H9 (cell line): Measurements from ENCODE around the gene ADO. TPM values are rescaled to one million over a fixed set of nuclear protein-coding genes. Genes with fewer than 3 reads are reported as not detected.

Experiments
- DNase-seq: peaks from one replicate; pipeline ENCODE4 v3.0.0-alpha.2; 2017
- H2AFZ ChIP-seq: one replicate; pipeline ENCODE4 v1.6.1; 2013; ENCODE audit warnings: mild to moderate bottlenecking, low read length, control low read depth, moderate library complexity
- H2AK5ac ChIP-seq: 2 replicates; pipeline ENCODE4 v1.6.1; 2013; ENCODE audit warnings: low read length, control low read depth, mixed read lengths; ENCODE audit not compliant: insufficient read length
- H2BK120ac ChIP-seq: one replicate; pipeline ENCODE4 v1.6.1; 2013; ENCODE audit warnings: low read depth, mild to moderate bottlenecking, low read length, control low read depth, inconsistent platforms; ENCODE audit not compliant: poor library complexity, severe bottlenecking
- H2BK12ac ChIP-seq: 2 replicates; pipeline ENCODE4 v1.6.1; 2013; ENCODE audit warnings: low read length, control low read depth, mixed read lengths, low read depth; ENCODE audit not compliant: insufficient read length
- H2BK15ac ChIP-seq: 2 replicates; pipeline ENCODE4 v1.6.1; 2013; ENCODE audit warnings: low read depth, low read length, control low read depth
- H2BK20ac ChIP-seq: one replicate; pipeline ENCODE4 v1.6.1; 2013; ENCODE audit warnings: low read depth, mild to moderate bottlenecking, low read length, control low read depth, inconsistent platforms; ENCODE audit not compliant: poor library complexity, severe bottlenecking
- H2BK5ac ChIP-seq: 2 replicates; pipeline ENCODE4 v1.6.1; 2013; ENCODE audit warnings: low read length, control low read depth, mixed read lengths; ENCODE audit not compliant: insufficient read length
- H3K14ac ChIP-seq: 2 replicates; pipeline ENCODE4 v1.6.1; 2013; ENCODE audit warnings: low read length, control low read depth; ENCODE audit not compliant: insufficient read depth
- H3K18ac ChIP-seq: 2 replicates; pipeline ENCODE4 v1.6.1; 2013; ENCODE audit warnings: low read depth, mild to moderate bottlenecking, mixed read lengths, low read length, control low read depth; ENCODE audit not compliant: insufficient read length
- H3K23ac ChIP-seq: 2 replicates; pipeline ENCODE4 v1.6.1; 2013; ENCODE audit warnings: low read length, control low read depth, mixed read lengths, low read depth; ENCODE audit not compliant: insufficient read length
- H3K23me2 ChIP-seq: 2 replicates; pipeline ENCODE4 v1.6.1; 2013; ENCODE audit warnings: low read depth, mild to moderate bottlenecking, mixed read lengths, low read length, control low read depth; ENCODE audit not compliant: insufficient read length, poor library complexity, severe bottlenecking
- H3K27ac ChIP-seq: 2 replicates; pipeline ENCODE4 v1.5.1; 2013; ENCODE audit warnings: low read length, control low read depth, mixed read lengths, low read depth; ENCODE audit not compliant: insufficient read length
- H3K27me3 ChIP-seq: 2 replicates; pipeline ENCODE4 v1.6.1; 2013; ENCODE audit warnings: low read length, control low read depth, inconsistent platforms; ENCODE audit not compliant: insufficient read depth
- H3K4ac ChIP-seq: 2 replicates; pipeline ENCODE4 v1.6.1; 2013; ENCODE audit warnings: low read depth, mild to moderate bottlenecking, control low read depth, inconsistent platforms, low read length, moderate library complexity
- H3K4me1 ChIP-seq: 2 replicates; pipeline ENCODE4 v1.6.1; 2013; ENCODE audit warnings: low read length, control low read depth, inconsistent platforms; ENCODE audit not compliant: insufficient read depth
- H3K4me2 ChIP-seq: 2 replicates; pipeline ENCODE4 v1.6.1; 2013; ENCODE audit warnings: low read length, control low read depth, mixed read lengths; ENCODE audit not compliant: insufficient read length, insufficient read depth
- H3K56ac ChIP-seq: 2 replicates; pipeline ENCODE4 v1.6.1; 2013; ENCODE audit warnings: low read depth, mild to moderate bottlenecking, mixed read lengths, low read length, control low read depth; ENCODE audit not compliant: insufficient read length
- H3K79me1 ChIP-seq: 2 replicates; pipeline ENCODE4 v1.6.1; 2013; ENCODE audit warnings: low read depth, mild to moderate bottlenecking, moderate library complexity, low read length, control low read depth, inconsistent platforms; ENCODE audit not compliant: insufficient read depth, poor library complexity, severe bottlenecking
- H3K79me2 ChIP-seq: 2 replicates; pipeline ENCODE4 v1.6.1; 2013; ENCODE audit warnings: low read length, control low read depth, inconsistent platforms; ENCODE audit not compliant: insufficient read depth
- H3K9ac ChIP-seq: 2 replicates; pipeline ENCODE4 v1.6.1; 2013; ENCODE audit warnings: low read length, control low read depth, mixed read lengths; ENCODE audit not compliant: insufficient read length; ENCODE audit errors: extremely low read depth
- H3K9me3 ChIP-seq: one replicate; pipeline ENCODE4 v1.6.1; 2013; ENCODE audit warnings: low read depth, low read length, inconsistent platforms; ENCODE audit not compliant: control insufficient read depth
- H3T11ph ChIP-seq: one replicate; pipeline ENCODE4 v1.6.1; 2013; ENCODE audit warnings: mild to moderate bottlenecking, low read length, control low read depth, inconsistent platforms
- H4K20me1 ChIP-seq: one replicate; pipeline ENCODE4 v1.6.1; 2013; ENCODE audit not compliant: control insufficient read depth, insufficient read length, insufficient read depth
- H4K5ac ChIP-seq: 2 replicates; pipeline ENCODE4 v1.6.1; 2013; ENCODE audit warnings: low read depth, mild to moderate bottlenecking, mixed read lengths, low read length, control low read depth; ENCODE audit not compliant: insufficient read length
- H4K8ac ChIP-seq: replicated peaks from 2 replicates; pipeline ENCODE4 v1.6.1; 2013; ENCODE audit warnings: low read length, control low read depth, mixed read lengths, low read depth; ENCODE audit not compliant: insufficient read length
- H4K91ac ChIP-seq: 2 replicates; pipeline ENCODE4 v1.6.1; 2013; ENCODE audit warnings: low read depth, mild to moderate bottlenecking, moderate library complexity, mixed read lengths, low read length, control low read depth; ENCODE audit not compliant: insufficient read length
- H3K27ac Mint-ChIP-seq, 3 experiments: 2 replicates in 2 of 3; 3 replicates in 1 of 3; pipeline ENCODE4 v1.8.0; 2020 to 2021; ENCODE audit warnings: mixed read lengths in 3 of 3, mild to moderate bottlenecking in 1 of 3, moderate library complexity in 1 of 3
- H3K27me3 Mint-ChIP-seq: 2 replicates; pipeline ENCODE4 v1.8.0; 2021; ENCODE audit warnings: low read depth, mild to moderate bottlenecking, moderate library complexity, mixed read lengths
- H3K36me3 Mint-ChIP-seq, 3 experiments: 2 replicates in 2 of 3; 3 replicates in 1 of 3; pipeline ENCODE4 v1.8.0; 2020 to 2021; ENCODE audit warnings: low read depth in 3 of 3, mixed read lengths in 3 of 3; ENCODE audit not compliant: insufficient read depth in 1 of 3
- H3K4me1 Mint-ChIP-seq, 2 experiments: 2 replicates each; pipeline ENCODE4 v1.8.0; 2020; ENCODE audit warnings: mixed read lengths in 2 of 2
- H3K4me3 Mint-ChIP-seq, 2 experiments: 2 replicates in 1 of 2; 3 replicates in 1 of 2; pipeline ENCODE4 v1.8.0; 2020 to 2021; ENCODE audit warnings: mild to moderate bottlenecking in 2 of 2, mixed read lengths in 2 of 2, moderate library complexity in 1 of 2
- H3K9me3 Mint-ChIP-seq, 2 experiments: 2 replicates in 1 of 2; 3 replicates in 1 of 2; pipeline ENCODE4 v1.8.0; 2020; ENCODE audit warnings: mild to moderate bottlenecking in 2 of 2, mixed read lengths in 2 of 2, moderate library complexity in 1 of 2
- WGBS: extraction: QIAGEN DNeasy Blood & Tissue Kit; methylation state at CpG from one replicate; pipeline ENCODE4 v1.1.7; 2013; ENCODE audit warnings: missing lambda C conversion rate, low lambda C conversion rate, mixed read lengths; ENCODE audit not compliant: insufficient read length; ENCODE audit errors: extremely low coverage; 5-methylcytosine and 5-hydroxymethylcytosine counted together
- total RNA-seq: library from RNA; stranded (reverse); gene quantifications from 2 replicates; pipeline ENCODE4 v1.2.1, GENCODE V29; 2021
- TF ChIP-seq, protein P1 (sequence below): fragments of 200-600 bp; sonication (generic); conservative IDR thresholded peaks from 3 replicates; pipeline ENCODE4 v1.8.0; 2021; ENCODE audit warnings: antibody characterized with exemption, mild to moderate bottlenecking

ADO gene
- total RNA-seq, 1 experiment from 2014 or later = 31.6 TPM

DNA sequence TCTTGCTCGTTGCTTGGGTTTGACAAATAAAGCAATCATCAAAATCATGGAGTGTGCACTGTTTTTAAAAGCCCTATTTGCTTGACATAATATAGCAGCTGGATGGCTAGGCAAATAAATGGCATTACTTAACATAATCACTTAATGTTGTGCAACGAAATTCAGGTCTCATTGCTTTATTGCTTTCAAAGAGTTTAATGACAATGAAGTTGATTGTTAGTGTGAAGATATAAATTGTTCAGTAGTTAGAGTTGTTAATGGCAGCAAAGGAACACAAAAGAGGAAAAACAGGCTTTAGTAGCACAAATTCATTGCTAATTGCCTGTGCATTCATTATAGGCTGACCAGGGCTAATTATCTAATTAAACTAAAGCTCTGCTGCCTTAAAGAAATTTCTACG is 7.6 kb upstream of the ADO start:
- H2BK5ac ChIP-seq = no peak overlapping the region
- no peaks in the 10 kb centered on the region for H3K79me1 ChIP-seq
- no peaks in the 10 kb centered on the region for H3K27me3 ChIP-seq
- no peak overlapping the region for H2BK120ac ChIP-seq
- no peak overlapping the region for H2AFZ ChIP-seq
- H3K4me1 Mint-ChIP-seq = peaks cover 15 to 19% of the 10 kb centered on the region in 2 experiments
- no peak overlapping the region for H3K18ac ChIP-seq
- H4K5ac ChIP-seq = no peak overlapping the region
- H3K27ac Mint-ChIP-seq = no peak overlapping the region
- H3K79me2 ChIP-seq = no peaks in the 10 kb centered on the region
- DNase-seq = no peak
- H4K20me1 ChIP-seq = no peaks in the 10 kb centered on the region
- H3K23ac ChIP-seq = no peak overlapping the region
- H2BK15ac ChIP-seq = no peak overlapping the region
- no peaks in the 10 kb centered on the region for H3K9me3 Mint-ChIP-seq
- TF ChIP-seq, protein P1, sequence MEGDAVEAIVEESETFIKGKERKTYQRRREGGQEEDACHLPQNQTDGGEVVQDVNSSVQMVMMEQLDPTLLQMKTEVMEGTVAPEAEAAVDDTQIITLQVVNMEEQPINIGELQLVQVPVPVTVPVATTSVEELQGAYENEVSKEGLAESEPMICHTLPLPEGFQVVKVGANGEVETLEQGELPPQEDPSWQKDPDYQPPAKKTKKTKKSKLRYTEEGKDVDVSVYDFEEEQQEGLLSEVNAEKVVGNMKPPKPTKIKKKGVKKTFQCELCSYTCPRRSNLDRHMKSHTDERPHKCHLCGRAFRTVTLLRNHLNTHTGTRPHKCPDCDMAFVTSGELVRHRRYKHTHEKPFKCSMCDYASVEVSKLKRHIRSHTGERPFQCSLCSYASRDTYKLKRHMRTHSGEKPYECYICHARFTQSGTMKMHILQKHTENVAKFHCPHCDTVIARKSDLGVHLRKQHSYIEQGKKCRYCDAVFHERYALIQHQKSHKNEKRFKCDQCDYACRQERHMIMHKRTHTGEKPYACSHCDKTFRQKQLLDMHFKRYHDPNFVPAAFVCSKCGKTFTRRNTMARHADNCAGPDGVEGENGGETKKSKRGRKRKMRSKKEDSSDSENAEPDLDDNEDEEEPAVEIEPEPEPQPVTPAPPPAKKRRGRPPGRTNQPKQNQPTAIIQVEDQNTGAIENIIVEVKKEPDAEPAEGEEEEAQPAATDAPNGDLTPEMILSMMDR = no peak
- no peaks in the 10 kb centered on the region for H3K9me3 ChIP-seq
- H3K27me3 Mint-ChIP-seq = no peaks in the 10 kb centered on the region
- no peak overlapping the region for H2BK20ac ChIP-seq
- H3K36me3 Mint-ChIP-seq = no peaks in the 10 kb centered on the region
- H2BK12ac ChIP-seq = no peak overlapping the region
- no peak overlapping the region for H4K91ac ChIP-seq
- H3K4me1 ChIP-seq = no peaks in the 10 kb centered on the region
- H3K4me2 ChIP-seq = no peak overlapping the region
- H3K4ac ChIP-seq = no peak overlapping the region
- H3T11ph ChIP-seq = no peak overlapping the region
- H3K14ac ChIP-seq = no peak overlapping the region
- H3K4me3 Mint-ChIP-seq = no peak overlapping the region
- no peak overlapping the region for H3K27ac ChIP-seq
- H3K56ac ChIP-seq = no peak overlapping the region
- H4K8ac ChIP-seq = no peak overlapping the region
- no peaks in the 10 kb centered on the region for H3K23me2 ChIP-seq
- no peak overlapping the region for H3K9ac ChIP-seq
- no CpG with 5 or more reads among the region's 3 CpGs for WGBS
- no peak overlapping the region for H2AK5ac ChIP-seq
